IPS-NIHi7 (cell line): Measurements from ENCODE around the gene DPF3.
"Not testable (repeated sequence)": the region's sequence is repeated elsewhere in the genome, so short reads cannot be mapped to it uniquely, and the experiment has no call there.

Experiments
- DNase-seq: peaks from one replicate; pipeline ENCODE4 v3.0.0; 2012; ENCODE audit warnings: mixed read lengths; ENCODE audit errors: extremely low spot score

The DPF3 gene

GRCh38 chr14:72774894-72775620 lies 118.8 kb downstream of the DPF3 start:
- DNase-seq, result no peak

- no peak for DNase-seq
Observed at GRCh38 chr14:72774141-72774540, 119.8 kb downstream of the DPF3 start.

GRCh38 chr14:72771561-72771960 lies 122.3 kb downstream of the DPF3 start:
- DNase-seq, result no peak

GRCh38 chr14:72766296-72766695 lies 127.6 kb downstream of the DPF3 start:
- no peak for DNase-seq

- peak; percentile 10 for DNase-seq
Observed at GRCh38 chr14:72763892-72764291, 130.0 kb downstream of the DPF3 start.

GRCh38 chr14:72759670-72760069 lies 134.2 kb downstream of the DPF3 start:
- DNase-seq, result no peak

GRCh38 chr14:72758993-72759392 lies 134.9 kb downstream of the DPF3 start:
- DNase-seq, result no peak

- peak; percentile 26 for DNase-seq
Observed at GRCh38 chr14:72758420-72758819, 135.5 kb downstream of the DPF3 start.

- no peak for DNase-seq
Observed at GRCh38 chr14:72756967-72757366, 136.9 kb downstream of the DPF3 start.

- DNase-seq, result no peak
Observed at GRCh38 chr14:72755766-72756165, 138.1 kb downstream of the DPF3 start.

GRCh38 chr14:72754949-72755348 lies 139.0 kb downstream of the DPF3 start:
- no peak for DNase-seq

- no peak for DNase-seq
Observed at GRCh38 chr14:72753879-72754400, 140.0 kb downstream of the DPF3 start.

- peak; percentile 4 for DNase-seq
Observed at GRCh38 chr14:72753044-72753710, 140.7 kb downstream of the DPF3 start.

GRCh38 chr14:72752034-72752412 lies 141.9 kb downstream of the DPF3 start:
- no peak for DNase-seq

- no peak for DNase-seq
Observed at GRCh38 chr14:72751276-72752033, 142.4 kb downstream of the DPF3 start.

- DNase-seq, result not testable (repeated sequence)
Observed at GRCh38 chr14:72748921-72749320, 145.0 kb downstream of the DPF3 start.

GRCh38 chr14:72747652-72748051 lies 146.2 kb downstream of the DPF3 start:
- DNase-seq, result no peak

GRCh38 chr14:72745991-72746980 lies 147.6 kb downstream of the DPF3 start:
- DNase-seq, result peak; percentile 5

- DNase-seq, result no peak
Observed at GRCh38 chr14:72745546-72745945, 148.4 kb downstream of the DPF3 start.

- DNase-seq, result no peak
Observed at GRCh38 chr14:72744416-72745120, 149.3 kb downstream of the DPF3 start.

- DNase-seq, result peak; percentile 7
Observed at GRCh38 chr14:72743626-72744025, 150.3 kb downstream of the DPF3 start.
